Neural cell (in vitro differentiated cells): ENCODE results near the gene COLGALT1.

ENCODE experiments used
- CTCF ChIP-seq: fragments of 450-650 bp; IDR thresholded peaks from 2 replicates; pipeline ENCODE4 v1.5.1; 2014; ENCODE audit warnings: antibody characterized with exemption, mild to moderate bottlenecking, moderate library complexity; ENCODE audit not compliant: poor library complexity, severe bottlenecking
- POLR2AphosphoS5 ChIP-seq: IDR thresholded peaks from 2 replicates; pipeline ENCODE4 v1.6.1; 2012

GRCh38 chr19:17629760-17630159 lies 74.3 kb downstream of the COLGALT1 start:
- TF ChIP-seq POLR2AphosphoS5 (no peak), CTCF (no peak)
